ENCODE measurements around the gene B9D2.
"Not testable (repeated sequence)": the region's sequence is repeated elsewhere in the genome, so short reads cannot be mapped to it uniquely, and the experiment has no call there.

The B9D2 gene, protein sequence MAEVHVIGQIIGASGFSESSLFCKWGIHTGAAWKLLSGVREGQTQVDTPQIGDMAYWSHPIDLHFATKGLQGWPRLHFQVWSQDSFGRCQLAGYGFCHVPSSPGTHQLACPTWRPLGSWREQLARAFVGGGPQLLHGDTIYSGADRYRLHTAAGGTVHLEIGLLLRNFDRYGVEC

DNA sequence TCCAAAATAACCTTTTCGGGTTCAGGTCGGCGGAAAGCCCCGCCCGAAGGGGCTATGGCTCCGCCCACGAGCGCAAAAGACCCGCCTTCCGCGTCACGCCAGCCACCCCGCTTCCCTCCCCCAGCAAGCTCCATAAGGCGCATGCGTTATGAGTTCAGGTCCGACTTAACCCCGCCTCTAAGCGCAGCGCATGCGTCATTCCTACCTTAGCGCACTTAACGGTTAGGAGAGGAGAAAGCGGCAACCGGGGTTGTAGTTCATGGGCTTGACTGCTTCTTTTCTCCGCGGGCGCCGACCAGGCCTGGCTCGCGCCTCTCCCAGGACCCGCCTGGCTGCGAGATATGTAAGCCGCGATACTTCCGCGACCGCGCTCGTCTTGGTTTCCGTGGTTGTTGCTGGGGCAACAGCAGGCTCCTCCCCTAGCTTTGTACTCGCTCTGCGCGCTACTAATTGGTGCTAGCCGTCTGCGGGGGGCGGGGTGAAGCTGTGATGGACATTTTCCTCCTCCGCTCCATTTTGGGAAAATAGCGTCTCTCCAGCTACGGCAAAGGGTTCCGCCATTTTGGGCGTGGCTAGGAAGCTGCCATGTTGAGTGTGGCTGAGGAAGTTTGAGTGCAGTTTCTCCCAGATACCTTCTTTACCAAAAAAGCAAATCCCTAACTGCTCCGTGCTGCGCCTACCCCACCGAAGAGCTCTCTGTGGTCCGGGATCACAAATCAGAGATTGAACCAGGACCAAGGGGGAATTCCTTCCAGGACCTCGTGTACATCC lies at the start of gene B9D2:
Gene B9D2 (minus strand): TSS at position 397 of the 771 bp plus-strand sequence. CDS start 630 bp downstream, outside the sequence.
- peak within 1 kb of the TSS; percentile 99 for H3K27ac ChIP-seq (ENCODE audit: low read depth in 2 of 2, low read length in 2 of 2)
- H3K9ac ChIP-seq (ENCODE audit: low read depth in 1 of 2, low read length in 2 of 2) = peak within 1 kb of the TSS; percentile 93 to 95
- peak within 1 kb of the TSS; percentile 95 to 98 for H3K4me3 ChIP-seq (ENCODE audit: low read length in 2 of 2)
- peaks cover 17 to 25% of the 10 kb centered on the region in 2 donors for H3K4me1 ChIP-seq (ENCODE audit: control insufficient read depth in 2 of 2, insufficient read depth in 2 of 2, low read length in 2 of 2)
- no peaks in the 10 kb centered on the region for H3K9me3 ChIP-seq (ENCODE audit: control insufficient read depth in 2 of 2, low read length in 2 of 2)
- H3K36me3 ChIP-seq (ENCODE audit: control insufficient read depth in 2 of 2, insufficient read depth in 2 of 2, low read length in 2 of 2) = no peaks in the 10 kb centered on the region
- H3K27me3 ChIP-seq (ENCODE audit: control insufficient read depth in 2 of 2, insufficient read depth in 2 of 2, low read length in 2 of 2) = no peaks in the 10 kb centered on the region

DNA sequence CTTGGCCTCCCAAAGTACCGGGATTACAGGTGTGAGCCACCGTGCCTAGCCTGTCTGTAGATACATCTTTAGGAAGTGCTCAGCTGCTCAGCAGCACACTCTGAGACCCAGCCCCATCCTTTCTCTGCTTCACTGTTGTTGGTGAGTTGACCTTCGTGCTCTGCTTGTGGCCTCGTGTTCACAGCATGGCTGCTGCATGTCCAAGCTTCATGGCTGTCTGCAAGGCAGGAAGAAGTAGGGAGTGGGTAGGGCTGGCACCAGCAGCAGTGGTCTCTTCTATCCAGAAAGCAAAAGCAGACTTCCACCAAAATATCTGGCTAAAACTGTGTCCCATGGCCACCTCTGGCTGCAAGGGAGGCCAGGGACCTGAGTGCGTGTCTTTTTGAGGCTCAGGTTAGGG lies 49.0 kb upstream of the B9D2 start:
- H3K4me3 ChIP-seq (ENCODE audit: low read length in 2 of 2) = no peak overlapping the region
- H3K9ac ChIP-seq (ENCODE audit: low read depth in 1 of 2, low read length in 2 of 2) = no peak overlapping the region
- H3K9me3 ChIP-seq (ENCODE audit: control insufficient read depth in 2 of 2, low read length in 2 of 2) = no peaks in the 10 kb centered on the region
- H3K36me3 ChIP-seq (ENCODE audit: control insufficient read depth in 2 of 2, insufficient read depth in 2 of 2, low read length in 2 of 2) = peaks cover 21 to 42% of the 10 kb centered on the region in 2 donors
- peaks cover 9 to 25% of the 10 kb centered on the region in 2 donors for H3K4me1 ChIP-seq (ENCODE audit: control insufficient read depth in 2 of 2, insufficient read depth in 2 of 2, low read length in 2 of 2)
- no peaks in the 10 kb centered on the region for H3K27me3 ChIP-seq (ENCODE audit: control insufficient read depth in 2 of 2, insufficient read depth in 2 of 2, low read length in 2 of 2)
- no peak overlapping the region for H3K27ac ChIP-seq (ENCODE audit: low read depth in 2 of 2, low read length in 2 of 2)

DNA sequence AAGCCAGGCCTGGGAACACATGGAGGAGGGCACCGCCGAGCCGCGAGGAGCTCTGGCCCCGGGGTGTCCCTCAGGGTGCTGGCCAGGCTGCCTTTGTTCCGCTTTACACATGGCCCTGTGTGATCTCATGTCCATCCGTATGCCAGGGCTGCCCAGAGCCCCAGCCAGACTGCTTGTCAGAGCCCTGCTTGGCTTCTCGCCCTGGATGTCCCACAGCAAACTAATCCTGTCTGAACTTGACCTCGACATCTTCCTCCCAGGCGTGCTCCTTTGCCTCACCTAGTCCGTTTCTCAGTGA lies 48.0 kb upstream of the B9D2 start:
- peaks cover 18 to 42% of the 10 kb centered on the region in 2 donors for H3K36me3 ChIP-seq (ENCODE audit: control insufficient read depth in 2 of 2, insufficient read depth in 2 of 2, low read length in 2 of 2)

DNA sequence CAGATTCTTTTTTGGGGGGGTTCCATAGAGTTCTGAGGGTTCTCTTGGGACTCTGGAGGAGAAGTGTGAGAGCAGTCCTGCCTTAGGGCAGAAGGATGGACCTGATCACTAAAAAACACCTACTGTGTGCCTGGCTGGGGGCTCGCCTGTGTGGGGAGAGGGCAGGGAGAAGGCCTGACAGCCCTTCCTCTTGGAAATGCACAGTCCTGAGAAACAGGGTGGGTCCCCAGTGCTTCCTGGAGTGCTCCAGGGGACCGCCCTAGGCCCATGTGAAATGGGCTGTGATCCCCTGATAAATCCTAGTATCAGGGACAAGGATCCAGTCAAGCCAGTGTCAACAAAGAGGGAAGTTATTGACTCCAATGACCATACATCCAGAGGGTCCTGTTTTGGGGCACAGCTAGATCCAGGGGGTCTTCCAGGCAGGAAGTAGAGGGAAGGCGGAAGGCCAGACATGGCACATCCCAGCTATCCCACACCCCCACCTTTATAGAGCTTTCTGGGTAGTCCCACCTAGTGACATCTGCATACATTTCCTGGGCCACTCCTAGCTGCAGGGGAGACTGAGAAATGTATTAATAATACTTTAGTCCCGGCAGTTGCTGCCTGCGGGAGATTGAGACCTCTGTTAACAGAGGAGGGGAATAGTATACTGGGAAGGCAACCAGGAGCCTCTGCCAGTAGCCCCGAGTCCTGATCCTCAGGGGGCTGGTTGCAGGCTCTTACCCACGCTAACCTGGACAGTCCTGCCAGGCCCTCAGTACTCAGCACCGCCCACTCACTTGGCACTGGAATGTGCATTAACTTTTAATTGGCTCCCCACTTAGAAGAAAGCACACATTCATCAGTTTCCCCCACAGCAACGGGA lies 47.4 kb upstream of the B9D2 start:
- Histone ChIP-seq H3K27me3 (ENCODE audit: control insufficient read depth in 2 of 2, insufficient read depth in 2 of 2, low read length in 2 of 2) (no peaks in the 10 kb centered on the region), H3K9me3 (ENCODE audit: control insufficient read depth in 2 of 2, low read length in 2 of 2) (no peaks in the 10 kb centered on the region), H3K9ac (ENCODE audit: low read depth in 1 of 2, low read length in 2 of 2) (no peak overlapping the region), H3K36me3 (ENCODE audit: control insufficient read depth in 2 of 2, insufficient read depth in 2 of 2, low read length in 2 of 2) (peaks cover 18 to 39% of the 10 kb centered on the region in 2 donors), H3K4me1 (ENCODE audit: control insufficient read depth in 2 of 2, insufficient read depth in 2 of 2, low read length in 2 of 2) (peaks cover 9 to 21% of the 10 kb centered on the region in 2 donors), H3K4me3 (ENCODE audit: low read length in 2 of 2) (no peak overlapping the region), H3K27ac (ENCODE audit: low read depth in 2 of 2, low read length in 2 of 2) (no peak overlapping the region)

More for the DNA sequence above, 48.0 kb upstream of the B9D2 start:
- Histone ChIP-seq H3K4me3 (ENCODE audit: low read length in 2 of 2) (no peak overlapping the region), H3K27me3 (ENCODE audit: control insufficient read depth in 2 of 2, insufficient read depth in 2 of 2, low read length in 2 of 2) (no peaks in the 10 kb centered on the region), H3K9ac (ENCODE audit: low read depth in 1 of 2, low read length in 2 of 2) (no peak overlapping the region), H3K9me3 (ENCODE audit: control insufficient read depth in 2 of 2, low read length in 2 of 2) (no peaks in the 10 kb centered on the region), H3K27ac (ENCODE audit: low read depth in 2 of 2, low read length in 2 of 2) (no peak overlapping the region), H3K4me1 (ENCODE audit: control insufficient read depth in 2 of 2, insufficient read depth in 2 of 2, low read length in 2 of 2) (peaks cover 9 to 25% of the 10 kb centered on the region in 2 donors)

DNA sequence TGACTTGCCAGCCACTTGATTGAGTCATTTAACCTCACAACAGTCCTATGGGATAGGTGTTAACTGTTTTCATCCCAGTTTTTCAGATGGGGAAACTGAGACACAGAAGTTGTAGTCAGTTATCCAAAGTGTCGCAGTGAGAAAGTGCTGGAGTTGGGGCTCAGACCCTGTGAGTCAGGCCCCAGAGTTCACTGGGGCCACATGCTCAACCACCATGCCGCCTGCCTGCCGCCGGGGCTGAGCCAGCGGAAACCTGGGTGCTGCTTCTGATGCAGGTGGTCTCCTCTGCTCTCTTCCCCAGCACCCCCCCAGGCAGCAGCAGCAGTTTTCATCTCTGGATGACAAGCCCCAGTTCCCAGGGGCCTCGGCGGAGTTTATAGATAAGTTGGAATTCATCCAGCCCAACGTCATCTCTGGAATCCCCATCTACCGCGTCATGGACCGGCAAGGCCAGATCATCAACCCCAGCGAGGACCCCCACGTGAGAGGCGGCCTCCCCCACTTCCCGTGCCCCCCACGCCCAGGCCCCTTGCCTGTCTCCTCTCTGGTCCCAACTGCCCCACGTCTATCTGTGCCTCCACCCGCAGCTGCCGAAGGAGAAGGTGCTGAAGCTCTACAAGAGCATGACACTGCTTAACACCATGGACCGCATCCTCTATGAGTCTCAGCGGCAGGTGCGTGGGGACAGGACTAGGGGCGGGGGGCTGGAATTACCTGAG lies 46.5 kb upstream of the B9D2 start:
- Histone ChIP-seq H3K36me3 (ENCODE audit: control insufficient read depth in 2 of 2, insufficient read depth in 2 of 2, low read length in 2 of 2) (peaks cover 18 to 39% of the 10 kb centered on the region in 2 donors), H3K27ac (ENCODE audit: low read depth in 2 of 2, low read length in 2 of 2) (no peak overlapping the region), H3K4me3 (ENCODE audit: low read length in 2 of 2) (no peak overlapping the region), H3K9me3 (ENCODE audit: control insufficient read depth in 2 of 2, low read length in 2 of 2) (no peaks in the 10 kb centered on the region), H3K27me3 (ENCODE audit: control insufficient read depth in 2 of 2, insufficient read depth in 2 of 2, low read length in 2 of 2) (no peaks in the 10 kb centered on the region), H3K9ac (ENCODE audit: low read depth in 1 of 2, low read length in 2 of 2) (no peak overlapping the region), H3K4me1 (ENCODE audit: control insufficient read depth in 2 of 2, insufficient read depth in 2 of 2, low read length in 2 of 2) (peaks cover 5 to 18% of the 10 kb centered on the region in 2 donors)

DNA sequence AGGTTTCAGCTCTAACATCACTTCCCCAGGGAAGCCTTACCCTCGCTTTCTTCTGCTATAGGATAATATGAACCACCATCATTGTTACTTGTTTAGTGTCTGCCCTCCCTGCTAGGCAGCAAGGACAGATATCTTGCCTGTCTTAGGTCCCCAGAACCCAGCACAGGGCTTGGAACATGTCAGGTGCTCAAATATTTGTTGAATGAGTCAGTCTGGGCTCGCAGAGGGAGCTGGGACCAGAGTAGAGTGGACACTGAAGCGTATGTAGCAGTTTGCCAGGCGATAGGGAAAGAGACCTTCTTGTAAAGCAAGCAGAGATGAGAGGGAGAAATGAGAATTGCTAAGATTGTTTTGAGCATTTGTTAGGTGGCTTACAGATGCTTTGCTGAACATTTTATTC lies 45.3 kb upstream of the B9D2 start:
- Histone ChIP-seq H3K9me3 (ENCODE audit: control insufficient read depth in 2 of 2, low read length in 2 of 2) (no peaks in the 10 kb centered on the region), H3K4me1 (ENCODE audit: control insufficient read depth in 2 of 2, insufficient read depth in 2 of 2, low read length in 2 of 2) (peaks cover 2 to 6% of the 10 kb centered on the region in 2 donors), H3K9ac (ENCODE audit: low read depth in 1 of 2, low read length in 2 of 2) (no peak overlapping the region), H3K4me3 (ENCODE audit: low read length in 2 of 2) (no peak overlapping the region), H3K36me3 (ENCODE audit: control insufficient read depth in 2 of 2, insufficient read depth in 2 of 2, low read length in 2 of 2) (peaks cover 16 to 30% of the 10 kb centered on the region in 2 donors), H3K27ac (ENCODE audit: low read depth in 2 of 2, low read length in 2 of 2) (peak overlapping the region in 1 of 2 donors; percentile 36), H3K27me3 (ENCODE audit: control insufficient read depth in 2 of 2, insufficient read depth in 2 of 2, low read length in 2 of 2) (no peaks in the 10 kb centered on the region)

DNA sequence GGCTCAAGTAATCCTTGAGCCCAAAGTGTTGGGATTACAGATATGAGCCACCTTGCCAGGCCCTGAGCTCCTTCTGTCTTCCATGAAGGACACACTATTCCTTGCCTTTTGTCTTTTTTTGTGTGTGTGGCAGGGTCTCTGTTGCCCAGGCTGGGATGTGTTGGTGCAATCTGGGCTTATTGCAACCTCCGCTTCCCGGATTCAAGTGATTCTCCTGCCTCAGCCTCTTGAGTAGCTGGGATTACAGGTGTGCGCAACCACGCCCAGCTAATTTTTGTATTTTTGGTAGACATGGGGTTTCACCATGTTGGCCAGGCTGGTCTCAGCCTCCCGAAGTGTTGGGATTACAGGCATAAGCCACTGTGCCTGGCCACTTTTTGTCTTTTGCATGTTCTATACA lies 44.9 kb upstream of the B9D2 start:
- peaks cover 14 to 25% of the 10 kb centered on the region in 2 donors for H3K36me3 ChIP-seq (ENCODE audit: control insufficient read depth in 2 of 2, insufficient read depth in 2 of 2, low read length in 2 of 2)
- H3K4me3 ChIP-seq (ENCODE audit: low read length in 2 of 2); H3K27me3 ChIP-seq (ENCODE audit: control insufficient read depth in 2 of 2, insufficient read depth in 2 of 2, low read length in 2 of 2); H3K4me1 ChIP-seq (ENCODE audit: control insufficient read depth in 2 of 2, insufficient read depth in 2 of 2, low read length in 2 of 2); H3K9ac ChIP-seq (ENCODE audit: low read depth in 1 of 2, low read length in 2 of 2); H3K9me3 ChIP-seq (ENCODE audit: control insufficient read depth in 2 of 2, low read length in 2 of 2): not testable (repeated sequence)
- peak overlapping the region in 1 of 2 donors; percentile 36 for H3K27ac ChIP-seq (ENCODE audit: low read depth in 2 of 2, low read length in 2 of 2)

DNA sequence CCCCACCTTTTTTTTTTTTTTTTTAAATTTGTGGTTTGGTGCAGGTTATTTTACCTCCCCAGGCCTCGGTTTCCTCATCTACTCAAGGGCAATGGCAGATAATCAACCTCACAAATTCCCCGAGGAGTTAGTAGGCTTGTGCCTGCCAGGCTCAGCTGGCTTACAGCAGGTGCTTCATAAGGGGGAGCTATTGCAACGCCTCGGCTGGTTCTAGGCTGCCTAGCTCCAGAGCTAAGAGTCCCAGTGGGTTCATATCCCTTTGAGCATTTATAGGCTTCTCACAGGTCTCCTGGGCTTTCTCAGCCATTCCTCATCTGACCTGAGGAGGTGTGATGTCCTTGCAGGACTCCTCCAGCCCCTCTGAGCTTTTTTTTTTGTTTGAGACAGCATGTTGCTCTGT lies 44.3 kb upstream of the B9D2 start:
- H3K27ac ChIP-seq (ENCODE audit: low read depth in 2 of 2, low read length in 2 of 2) = no peak overlapping the region

DNA sequence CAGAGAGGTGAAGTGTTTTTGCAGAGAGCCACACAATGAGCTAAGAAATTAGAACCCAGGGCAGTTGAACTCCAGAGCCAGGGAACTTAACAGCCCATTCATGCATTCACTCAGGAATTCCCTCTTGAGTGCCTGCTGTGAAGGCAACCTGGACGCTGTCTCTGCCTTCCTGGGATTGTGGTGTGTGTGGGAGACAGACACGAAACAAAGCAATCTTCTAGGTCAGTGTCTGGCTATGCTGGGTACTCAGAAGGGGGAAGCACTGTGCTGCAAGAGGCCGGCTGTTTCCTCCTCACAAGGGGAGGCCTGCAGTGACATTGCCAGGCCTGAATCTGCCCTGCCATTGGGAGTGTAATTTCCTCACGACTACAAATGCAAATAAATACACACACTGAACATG lies 43.3 kb upstream of the B9D2 start:
- no peak overlapping the region for H3K4me3 ChIP-seq (ENCODE audit: low read length in 2 of 2)
- H3K9ac ChIP-seq (ENCODE audit: low read depth in 1 of 2, low read length in 2 of 2) = no peak overlapping the region
- no peaks in the 10 kb centered on the region for H3K27me3 ChIP-seq (ENCODE audit: control insufficient read depth in 2 of 2, insufficient read depth in 2 of 2, low read length in 2 of 2)
- peaks cover 4 to 15% of the 10 kb centered on the region in 2 donors for H3K36me3 ChIP-seq (ENCODE audit: control insufficient read depth in 2 of 2, insufficient read depth in 2 of 2, low read length in 2 of 2)
- no peak overlapping the region for H3K27ac ChIP-seq (ENCODE audit: low read depth in 2 of 2, low read length in 2 of 2)
- no peaks in the 10 kb centered on the region for H3K9me3 ChIP-seq (ENCODE audit: control insufficient read depth in 2 of 2, low read length in 2 of 2)
- H3K4me1 ChIP-seq (ENCODE audit: control insufficient read depth in 2 of 2, insufficient read depth in 2 of 2, low read length in 2 of 2) = peaks cover 2 to 6% of the 10 kb centered on the region in 2 donors

More for the DNA sequence above, 44.3 kb upstream of the B9D2 start:
- H3K4me1 ChIP-seq (ENCODE audit: control insufficient read depth in 2 of 2, insufficient read depth in 2 of 2, low read length in 2 of 2) = peaks cover 2 to 6% of the 10 kb centered on the region in 2 donors
- H3K9ac ChIP-seq (ENCODE audit: low read depth in 1 of 2, low read length in 2 of 2) = peak overlapping the region in 1 of 2 donors; percentile 14
- no peaks in the 10 kb centered on the region for H3K27me3 ChIP-seq (ENCODE audit: control insufficient read depth in 2 of 2, insufficient read depth in 2 of 2, low read length in 2 of 2)
- H3K36me3 ChIP-seq (ENCODE audit: control insufficient read depth in 2 of 2, insufficient read depth in 2 of 2, low read length in 2 of 2) = peaks cover 8 to 20% of the 10 kb centered on the region in 2 donors
- no peak overlapping the region for H3K4me3 ChIP-seq (ENCODE audit: low read length in 2 of 2)
- no peaks in the 10 kb centered on the region for H3K9me3 ChIP-seq (ENCODE audit: control insufficient read depth in 2 of 2, low read length in 2 of 2)
